SK-N-MC (cell line): ENCODE data around the gene CD3G.

Experiments
- DNase-seq: peaks from one replicate; pipeline ENCODE4 v3.0.0-alpha.2; 2011; ENCODE audit warnings: low read depth, low spot score
- H3K27ac ChIP-seq: fragments of 200-600 bp; sonication (generic); 2 replicates; pipeline ENCODE4 v1.5.1; 2016; ENCODE audit warnings: mixed run types
- H3K36me3 ChIP-seq: fragments of 200-600 bp; sonication (generic); 2 replicates; pipeline ENCODE4 v1.6.1; 2017; ENCODE audit warnings: antibody characterized with exemption, low read length, mixed read lengths; ENCODE audit not compliant: insufficient read depth
- H3K4me3 ChIP-seq: fragments of 200-600 bp; sonication (generic); 2 replicates; pipeline ENCODE4 v1.5.1; 2016
- H3K9ac ChIP-seq: fragments of 200-600 bp; sonication (generic); 2 replicates; pipeline ENCODE4 v1.8.0; 2017; ENCODE audit warnings: mixed run types, mixed read lengths; ENCODE audit not compliant: insufficient read length
- H3K9me3 ChIP-seq: fragments of 200-600 bp; sonication (generic); 2 replicates; pipeline ENCODE4 v1.6.1; 2017; ENCODE audit warnings: low read depth, mild to moderate bottlenecking, antibody characterized with exemption, low read length, moderate library complexity, mixed read lengths
- EZH2 ChIP-seq: fragments of 200-600 bp; sonication (generic); IDR thresholded peaks from one replicate; pipeline ENCODE4 v1.6.1; 2017; ENCODE audit warnings: antibody characterized with exemption
- FOXP2 ChIP-seq: optimal IDR thresholded peaks from 2 replicates; pipeline ENCODE3; 2011; ENCODE audit warnings: mild to moderate bottlenecking, moderate library complexity; ENCODE audit not compliant: insufficient read depth; ENCODE audit errors: extremely low read length, control extremely low read depth
- POLR2AphosphoS5 ChIP-seq: IDR thresholded peaks from 2 replicates; pipeline ENCODE4 v1.6.1; 2012; ENCODE audit warnings: mild to moderate bottlenecking, low read depth, low read length, borderline replicate concordance

The CD3G gene

DNA sequence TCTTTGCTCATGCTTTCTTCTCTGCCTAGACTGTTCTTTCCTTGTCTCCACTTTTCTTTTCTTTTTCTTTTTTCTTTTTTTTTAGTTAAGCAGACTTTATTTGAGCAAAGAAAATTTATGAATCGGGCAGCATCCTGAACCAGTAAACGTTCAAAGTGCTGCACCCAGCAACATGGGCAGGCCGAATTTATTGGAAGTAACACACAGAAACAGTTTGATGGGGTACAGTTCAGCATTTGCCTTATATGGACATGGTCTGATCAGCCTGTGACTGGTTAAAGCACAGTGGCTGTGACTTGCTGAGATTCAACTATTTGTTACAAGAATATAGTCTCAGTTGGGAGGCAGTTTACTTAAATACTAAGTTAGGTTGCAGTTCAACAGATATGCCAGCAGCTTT, 23.6 kb upstream of the CD3G start:
- no peaks in the 10 kb centered on the region for H3K9me3 ChIP-seq
- TF ChIP-seq EZH2 (no peak), POLR2AphosphoS5 (no peak), FOXP2 (no peak)
- no peak overlapping the region for H3K4me3 ChIP-seq
- no peak overlapping the region for H3K27ac ChIP-seq
- DNase-seq, result no peak
- H3K36me3 ChIP-seq, result no peaks in the 10 kb centered on the region
- H3K9ac ChIP-seq, result no peak overlapping the region

DNA sequence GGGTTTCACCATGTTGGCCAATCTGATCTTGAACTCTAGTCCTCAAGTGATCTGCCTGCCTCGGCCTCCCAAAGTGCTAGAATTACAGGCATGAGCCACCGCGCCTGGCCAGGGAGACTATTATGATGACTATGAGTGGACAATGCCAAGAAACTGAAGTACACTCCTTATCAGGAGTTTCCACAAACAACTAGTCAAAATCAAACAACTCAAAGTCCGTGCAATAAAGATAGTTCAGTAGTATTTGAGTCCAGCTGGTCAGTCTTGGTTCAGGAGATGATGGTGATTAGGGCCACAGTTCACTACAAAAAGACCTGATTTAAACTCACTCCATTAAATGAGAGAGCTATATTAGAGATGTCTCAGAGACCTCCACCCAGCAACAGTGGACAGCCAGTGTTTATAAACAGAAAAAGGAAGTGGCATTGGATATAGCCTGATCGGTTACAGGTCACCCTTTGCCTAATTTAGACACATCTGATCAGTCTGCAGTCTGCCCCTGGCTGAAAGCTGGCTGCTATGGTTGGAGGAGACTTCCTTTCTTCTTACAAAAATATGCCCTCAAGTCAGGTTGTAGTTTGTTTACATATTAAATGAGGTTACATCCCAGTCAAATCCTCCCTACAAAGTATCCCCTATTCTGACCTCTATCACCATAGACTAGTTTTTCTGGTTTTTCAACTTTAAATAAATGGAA, 22.6 kb upstream of the CD3G start:
- Histone ChIP-seq H3K36me3 (no peaks in the 10 kb centered on the region), H3K27ac (no peak overlapping the region), H3K9me3 (no peaks in the 10 kb centered on the region), H3K9ac (no peak overlapping the region), H3K4me3 (no peak overlapping the region)
- TF ChIP-seq POLR2AphosphoS5, result no peak
- TF ChIP-seq EZH2, result no peak
- no peak for TF ChIP-seq FOXP2
- no peak for DNase-seq

DNA sequence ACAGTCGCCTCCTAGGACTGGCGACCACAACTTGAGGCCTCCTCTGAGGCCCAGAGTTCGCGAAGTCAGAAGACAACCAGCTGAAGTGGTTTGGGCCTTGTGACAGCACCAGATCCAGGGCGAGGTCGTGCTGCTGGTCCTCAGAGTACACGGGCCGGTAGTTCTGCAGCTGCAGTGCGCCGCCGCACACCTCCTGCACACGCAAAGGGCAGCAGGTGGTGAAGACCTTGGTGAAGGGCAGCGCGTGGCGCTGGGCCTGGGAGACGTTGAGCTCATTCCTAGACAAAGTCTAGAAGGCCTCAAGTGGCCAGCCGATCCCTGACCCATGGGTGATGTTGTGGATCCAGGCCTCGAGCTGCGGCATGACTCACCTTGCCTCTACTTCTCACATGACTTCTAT, 21.4 kb upstream of the CD3G start:
- Histone ChIP-seq H3K9ac (no peak overlapping the region), H3K9me3 (no peaks in the 10 kb centered on the region), H3K4me3 (no peak overlapping the region), H3K27ac (no peak overlapping the region), H3K36me3 (no peaks in the 10 kb centered on the region)
- TF ChIP-seq POLR2AphosphoS5, result no peak
- DNase-seq, result no peak

DNA sequence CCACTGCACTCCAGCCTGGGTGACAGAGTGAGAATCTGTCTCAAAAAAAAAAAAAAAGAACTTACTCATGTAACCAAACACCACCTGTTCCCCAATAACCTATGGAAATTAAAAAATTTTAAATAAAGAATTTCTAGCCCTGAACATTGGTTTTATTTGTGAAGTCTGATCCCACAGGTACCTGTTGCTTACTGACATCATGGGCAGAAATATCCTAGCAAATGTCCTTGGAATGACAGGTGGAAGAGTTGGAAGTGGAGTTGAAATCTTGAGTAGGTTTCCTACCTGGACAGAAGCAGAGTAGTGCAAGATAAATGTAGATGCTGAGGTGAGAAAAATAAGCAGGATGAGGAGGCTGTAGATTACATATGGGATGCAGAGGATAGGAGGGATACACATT, 18.9 kb upstream of the CD3G start:
- Histone ChIP-seq H3K27ac (no peak overlapping the region), H3K9me3 (no peaks in the 10 kb centered on the region), H3K9ac (no peak overlapping the region)

DNA sequence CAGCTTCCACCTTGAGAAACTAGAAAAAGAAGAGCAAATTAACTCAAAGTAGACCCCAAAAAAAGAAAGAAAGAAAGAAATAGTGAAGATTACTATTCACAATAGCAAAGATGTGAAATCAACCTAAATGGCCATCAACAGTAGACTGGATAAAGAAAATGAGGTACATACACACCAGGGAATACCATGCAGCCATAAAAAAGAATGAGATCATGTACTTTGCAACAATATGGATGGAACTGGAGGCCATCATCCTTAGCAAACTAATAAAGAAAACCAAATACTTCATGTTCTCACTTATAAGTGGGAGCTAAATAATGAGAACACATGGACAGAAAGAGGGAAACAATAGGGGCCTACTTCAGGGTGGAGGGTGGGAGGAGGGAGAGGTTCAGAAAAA, 15.4 kb upstream of the CD3G start:
- Histone ChIP-seq H3K27ac (no peak overlapping the region), H3K36me3 (no peaks in the 10 kb centered on the region), H3K4me3 (no peak overlapping the region), H3K9ac (no peak overlapping the region), H3K9me3 (no peaks in the 10 kb centered on the region)
- no peak for DNase-seq
- TF ChIP-seq EZH2, result no peak
- no peak for TF ChIP-seq POLR2AphosphoS5
- TF ChIP-seq FOXP2, result no peak

More for the DNA sequence above, 18.9 kb upstream of the CD3G start:
- DNase-seq, result no peak
- TF ChIP-seq POLR2AphosphoS5 (no peak), EZH2 (no peak), FOXP2 (no peak)
- no peaks in the 10 kb centered on the region for H3K36me3 ChIP-seq
- H3K4me3 ChIP-seq, result no peak overlapping the region

DNA sequence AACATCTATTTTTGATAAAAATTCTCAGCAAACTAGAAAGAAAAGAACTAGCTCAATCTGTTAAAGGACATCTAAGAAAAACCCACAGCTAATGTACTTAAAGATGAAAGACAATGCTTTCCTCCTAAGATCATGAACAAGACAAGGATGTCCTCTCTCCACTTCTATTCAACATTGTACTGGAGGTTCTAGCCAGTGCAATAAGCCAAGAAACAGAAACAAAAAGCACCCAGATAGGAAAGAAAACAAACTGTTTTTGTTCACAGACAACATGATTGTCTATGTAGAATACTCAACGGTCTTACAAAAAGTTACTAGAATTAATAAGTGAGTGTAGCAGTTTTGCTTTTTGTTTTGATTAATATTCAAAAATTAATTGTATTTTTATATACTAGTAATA, 9.4 kb upstream of the CD3G start:
- H3K9me3 ChIP-seq, result no peaks in the 10 kb centered on the region
- TF ChIP-seq EZH2, result no peak
- H3K27ac ChIP-seq, result no peak overlapping the region
- H3K9ac ChIP-seq, result no peak overlapping the region
- H3K4me3 ChIP-seq, result no peak overlapping the region
- H3K36me3 ChIP-seq, result no peaks in the 10 kb centered on the region
- no peak for DNase-seq

DNA sequence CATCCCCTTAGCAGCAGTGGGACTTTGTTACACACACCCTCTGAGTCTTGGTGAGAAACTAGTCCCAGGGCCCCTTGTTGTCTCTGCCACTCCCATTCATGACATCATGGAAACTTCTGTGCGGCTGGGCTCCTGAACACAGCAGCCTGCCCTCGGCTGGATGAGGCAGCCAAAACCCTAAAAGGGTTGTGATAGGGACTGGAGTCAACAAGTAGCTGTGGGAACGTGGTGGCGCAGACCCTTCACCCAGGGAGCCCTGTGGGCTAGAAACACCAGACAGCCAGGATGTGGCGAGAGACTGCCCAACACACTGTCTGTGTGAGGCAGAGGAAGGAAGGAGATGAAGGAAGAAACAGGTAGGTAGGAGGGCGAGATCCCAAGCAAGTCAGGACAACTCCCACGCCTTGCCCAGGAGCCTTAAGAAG, 5.5 kb upstream of the CD3G start:
- H3K36me3 ChIP-seq, result no peaks in the 10 kb centered on the region
- H3K9ac ChIP-seq, result no peak overlapping the region
- no peak for DNase-seq
- H3K4me3 ChIP-seq, result no peak overlapping the region
- no peaks in the 10 kb centered on the region for H3K9me3 ChIP-seq
- TF ChIP-seq POLR2AphosphoS5 (no peak), FOXP2 (no peak), EZH2 (no peak)
- no peak overlapping the region for H3K27ac ChIP-seq

DNA sequence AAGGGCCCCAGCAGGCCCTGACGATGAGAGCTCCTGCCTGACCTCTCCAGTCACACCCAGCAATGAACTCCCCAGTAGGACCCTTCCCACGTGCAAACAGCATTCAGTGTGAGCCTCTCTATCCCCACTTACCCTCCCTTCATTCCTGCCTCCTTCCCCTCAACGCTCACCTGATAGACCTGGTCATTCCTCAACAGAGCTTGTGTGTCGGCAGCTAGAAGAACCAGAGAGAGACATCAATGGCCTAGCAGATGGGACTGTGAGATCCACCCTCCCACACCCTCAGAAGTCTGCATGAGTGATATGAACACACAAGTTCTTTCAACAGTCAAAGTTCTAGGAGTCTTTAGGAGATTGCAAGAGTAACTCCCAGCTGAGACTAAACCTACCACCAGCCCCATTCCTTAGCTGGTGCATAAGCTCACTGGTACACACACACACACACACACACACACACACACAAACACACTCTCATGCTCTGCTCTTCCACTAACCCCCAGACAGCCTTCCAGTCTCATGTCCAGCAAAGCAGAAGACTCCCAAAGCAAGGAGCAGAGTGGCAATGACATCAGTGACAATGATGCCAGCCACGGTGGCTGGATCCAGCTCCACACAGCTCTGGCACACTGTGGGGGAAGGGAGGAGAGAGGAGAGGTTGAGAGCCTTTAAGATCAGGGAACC, 4.7 kb upstream of the CD3G start:
- no peak overlapping the region for H3K27ac ChIP-seq
- no peaks in the 10 kb centered on the region for H3K36me3 ChIP-seq
- no peak for TF ChIP-seq FOXP2
- no peak for TF ChIP-seq EZH2
- TF ChIP-seq POLR2AphosphoS5, result no peak
- no peak overlapping the region for H3K4me3 ChIP-seq
- no peaks in the 10 kb centered on the region for H3K9me3 ChIP-seq
- no peak overlapping the region for H3K9ac ChIP-seq
- DNase-seq, result no peak

DNA sequence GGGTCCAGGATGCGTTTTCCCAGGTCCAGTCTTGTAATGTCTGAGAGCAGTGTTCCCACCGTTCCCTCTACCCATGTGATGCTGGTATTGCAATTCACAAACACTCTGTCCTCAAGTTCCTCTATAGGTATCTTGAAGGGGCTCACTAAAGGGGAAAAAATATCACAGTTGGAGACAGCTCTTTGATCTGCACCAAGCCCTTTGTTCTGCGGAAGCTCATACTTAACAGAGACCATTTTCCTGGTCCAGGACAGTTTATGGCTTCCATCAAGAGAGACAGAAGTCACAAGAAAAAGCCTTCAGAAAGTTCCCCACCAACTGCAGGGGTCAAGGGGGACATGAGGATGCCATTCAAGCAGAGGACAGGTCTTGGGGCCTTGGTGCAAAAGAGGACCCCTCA, 3.7 kb upstream of the CD3G start:
- H3K4me3 ChIP-seq, result no peak overlapping the region
- TF ChIP-seq FOXP2, result no peak
- no peak for TF ChIP-seq EZH2
- no peak for TF ChIP-seq POLR2AphosphoS5
- no peak overlapping the region for H3K27ac ChIP-seq
- no peaks in the 10 kb centered on the region for H3K36me3 ChIP-seq
- DNase-seq, result no peak
- no peaks in the 10 kb centered on the region for H3K9me3 ChIP-seq
- H3K9ac ChIP-seq, result no peak overlapping the region
